Fibroblast of peridontal ligament (primary cell): ENCODE results near the gene PCDH11X.
"Not testable (repeated sequence)": the region's sequence is repeated elsewhere in the genome, so short reads cannot be mapped to it uniquely, and the experiment has no call there.

Experiments
- DNase-seq: peaks from one replicate; pipeline ENCODE4 v3.0.0-alpha.2; 2010; ENCODE audit errors: extremely low read depth

The PCDH11X gene

GRCh38 chrX:91779135-91779534 is at the start of gene PCDH11X:
Gene PCDH11X (plus strand): TSS chrX:91779375. CDS start chrX:91835505, 56,130 bp downstream.
- not testable (repeated sequence) for DNase-seq

GRCh38 chrX:91747446-91747845 is 31.7 kb upstream of the PCDH11X start:
- not testable (repeated sequence) for DNase-seq

GRCh38 chrX:91753022-91753421 is 26.2 kb upstream of the PCDH11X start:
- DNase-seq: not testable (repeated sequence)

- not testable (repeated sequence) for DNase-seq
These were observed 8.3 kb upstream of the PCDH11X start for GRCh38 chrX:91770619-91771488.

- not testable (repeated sequence) for DNase-seq
These were observed 5.2 kb upstream of the PCDH11X start for GRCh38 chrX:91773943-91774342.

- DNase-seq: not testable (repeated sequence)
These were observed 833 bp downstream of the PCDH11X start for GRCh38 chrX:91780008-91780407.

GRCh38 chrX:91780698-91781097 is 1.5 kb downstream of the PCDH11X start:
- not testable (repeated sequence) for DNase-seq

GRCh38 chrX:91781553-91782298 is 2.6 kb downstream of the PCDH11X start:
- not testable (repeated sequence) for DNase-seq

- not testable (repeated sequence) for DNase-seq
These were observed 3.6 kb downstream of the PCDH11X start for GRCh38 chrX:91782825-91783224.

- not testable (repeated sequence) for DNase-seq
These were observed 38.4 kb downstream of the PCDH11X start for GRCh38 chrX:91817537-91817936.

GRCh38 chrX:91825321-91825720 is 46.1 kb downstream of the PCDH11X start:
- not testable (repeated sequence) for DNase-seq
